HepG2 (cell line): ENCODE measurements around the gene FKBP5. TPM values are rescaled to one million over a fixed set of nuclear protein-coding genes. Genes with fewer than 3 reads are reported as not detected.

ENCODE experiments used
- EP300 ChIP-seq, 3 experiments: sonication (generic) in 1 of 3; formaldehyde crosslinking in 1 of 3; IDR thresholded peaks; 2 replicates each; pipeline versions ENCODE4 v1.5.1 to v1.6.1; 2011 to 2020; ENCODE audit warnings: low read depth in 2 of 3, low read length in 2 of 3, borderline replicate concordance in 1 of 3, improper control_type of control experiment in 1 of 3, mild to moderate bottlenecking in 1 of 3, missing genetic modification reagents in 1 of 3, moderate library complexity in 1 of 3
- FOXA3 ChIP-seq: IDR thresholded peaks from 2 replicates; pipeline ENCODE4 v1.6.1; 2016; ENCODE audit warnings: missing genetic modification reagents, missing compliant biosample characterization
- HDAC2 ChIP-seq: sonication (generic); formaldehyde crosslinking; IDR thresholded peaks from 2 replicates; pipeline ENCODE4 v1.4.0; 2020; ENCODE audit warnings: missing genetic modification reagents
- HNF4A ChIP-seq: sonication (generic); formaldehyde crosslinking; IDR thresholded peaks from 2 replicates; pipeline ENCODE4 v1.4.0; 2020; ENCODE audit warnings: missing genetic modification reagents
- HOXA5 ChIP-seq: sonication (generic); formaldehyde crosslinking; IDR thresholded peaks from 2 replicates; pipeline ENCODE4 v1.4.0; 2020; ENCODE audit warnings: missing genetic modification reagents
- KAT7 ChIP-seq: IDR thresholded peaks from 2 replicates; pipeline ENCODE4 v1.6.1; 2018; ENCODE audit warnings: borderline replicate concordance, missing compliant biosample characterization
- KLF9 ChIP-seq: IDR thresholded peaks from 2 replicates; pipeline ENCODE4 v1.6.1; 2016; ENCODE audit warnings: low read depth
- NFIC ChIP-seq: IDR thresholded peaks from 2 replicates; pipeline ENCODE4 v1.6.1; 2012; ENCODE audit warnings: mild to moderate bottlenecking, low read length, inconsistent platforms
- PRMT3 ChIP-seq: sonication (generic); formaldehyde crosslinking; IDR thresholded peaks from 2 replicates; pipeline ENCODE4 v1.8.1; 2022; ENCODE audit warnings: low read depth, mild to moderate bottlenecking, moderate library complexity, missing genetic modification reagents, borderline replicate concordance
- SRY ChIP-seq: sonication (generic); formaldehyde crosslinking; IDR thresholded peaks from 2 replicates; pipeline ENCODE4 v1.8.0; 2022; ENCODE audit warnings: mild to moderate bottlenecking, missing genetic modification reagents
- SYNCRIP ChIP-seq: fragments of 200-400 bp; formaldehyde crosslinking; IDR thresholded peaks from 2 replicates; pipeline ENCODE4 v1.6.1; 2018; ENCODE audit warnings: mild to moderate bottlenecking, low read depth, low read length; ENCODE audit not compliant: insufficient read depth
- TCF12 ChIP-seq, 2 experiments: fragments of 450-650 bp in 1 of 2; sonication (generic) in 1 of 2; formaldehyde crosslinking in 1 of 2; IDR thresholded peaks; 2 replicates each; pipeline versions ENCODE4 v1.6.1 to v1.8.0; 2017 to 2022; ENCODE audit warnings: antibody characterized with exemption in 1 of 2, mild to moderate bottlenecking in 1 of 2, missing genetic modification reagents in 1 of 2, moderate library complexity in 1 of 2
- ZFX ChIP-seq: sonication (generic); formaldehyde crosslinking; IDR thresholded peaks from 2 replicates; pipeline ENCODE4 v1.4.0; 2020; ENCODE audit warnings: mild to moderate bottlenecking, low read depth, missing genetic modification reagents, moderate library complexity
- ZNF3 ChIP-seq: IDR thresholded peaks from 2 replicates; pipeline ENCODE4 v1.7.0; 2017; ENCODE audit warnings: inconsistent platforms
- ZNF766 ChIP-seq: sonication (generic); formaldehyde crosslinking; IDR thresholded peaks from 2 replicates; pipeline ENCODE4 v1.5.0; 2020; ENCODE audit warnings: missing genetic modification reagents, borderline replicate concordance
- ZNF878 ChIP-seq: sonication (generic); formaldehyde crosslinking; IDR thresholded peaks from 2 replicates; pipeline ENCODE4 v1.8.1; 2023; ENCODE audit warnings: mild to moderate bottlenecking, missing genetic modification reagents, moderate library complexity
- ZSCAN22 ChIP-seq: sonication (generic); formaldehyde crosslinking; IDR thresholded peaks from 2 replicates; pipeline ENCODE4 v1.4.0; 2020; ENCODE audit warnings: mild to moderate bottlenecking, missing genetic modification reagents
- polyA plus RNA-seq, 8 experiments: library from polyadenylated mRNA; depleted of rRNA in 3 of 8; stranded (reverse) in 7 of 8; unstranded in 1 of 8; fragments of >200 nt; fragmentation: Illumina TruSeq in 4 of 8; extraction: Trizol in 4 of 8; gene quantifications; 2 replicates each; pipeline versions ENCODE4 v1.2.1 to v1.2.3, GENCODE V29; 2011 to 2016; ENCODE audit warnings: low read depth in 4 of 8, missing spikeins in 1 of 8, mixed read lengths in 1 of 8; ENCODE audit not compliant: insufficient read depth in 1 of 8
- total RNA-seq, 5 experiments: library from RNA; depleted of rRNA; stranded (reverse); fragments of >200 nt; fragmentation: Illumina TruSeq; extraction: Trizol; gene quantifications; 2 replicates each; pipeline ENCODE4 v1.2.3, GENCODE V29; 2016; ENCODE audit warnings: low read depth in 1 of 5
- TF ChIP-seq, protein P1 (sequence below): sonication (generic); formaldehyde crosslinking; IDR thresholded peaks from 2 replicates; pipeline ENCODE4 v1.9.0; 2022; ENCODE audit warnings: low read depth, missing genetic modification reagents
- TF ChIP-seq, protein P2 (sequence below): IDR thresholded peaks from 2 replicates; pipeline ENCODE4 v1.6.1; 2012; ENCODE audit warnings: low read depth, low read length, improper control_type of control experiment
- TF ChIP-seq, protein P3 (sequence below): sonication (generic); formaldehyde crosslinking; IDR thresholded peaks from 2 replicates; pipeline ENCODE4; 2020; ENCODE audit warnings: missing genetic modification reagents, mild to moderate bottlenecking, borderline replicate concordance
- TF ChIP-seq, protein P4 (sequence below): sonication (generic); formaldehyde crosslinking; IDR thresholded peaks from 2 replicates; pipeline ENCODE4 v1.5.1; 2020; ENCODE audit warnings: missing genetic modification reagents, mild to moderate bottlenecking, borderline replicate concordance

The FKBP5 gene
- total and polyA plus RNA-seq, 2 of the 13 experiments (the other 11 are each of a cell fraction or from before 2014, with no cell fraction given): 8.0 to 17.4 TPM

DNA sequence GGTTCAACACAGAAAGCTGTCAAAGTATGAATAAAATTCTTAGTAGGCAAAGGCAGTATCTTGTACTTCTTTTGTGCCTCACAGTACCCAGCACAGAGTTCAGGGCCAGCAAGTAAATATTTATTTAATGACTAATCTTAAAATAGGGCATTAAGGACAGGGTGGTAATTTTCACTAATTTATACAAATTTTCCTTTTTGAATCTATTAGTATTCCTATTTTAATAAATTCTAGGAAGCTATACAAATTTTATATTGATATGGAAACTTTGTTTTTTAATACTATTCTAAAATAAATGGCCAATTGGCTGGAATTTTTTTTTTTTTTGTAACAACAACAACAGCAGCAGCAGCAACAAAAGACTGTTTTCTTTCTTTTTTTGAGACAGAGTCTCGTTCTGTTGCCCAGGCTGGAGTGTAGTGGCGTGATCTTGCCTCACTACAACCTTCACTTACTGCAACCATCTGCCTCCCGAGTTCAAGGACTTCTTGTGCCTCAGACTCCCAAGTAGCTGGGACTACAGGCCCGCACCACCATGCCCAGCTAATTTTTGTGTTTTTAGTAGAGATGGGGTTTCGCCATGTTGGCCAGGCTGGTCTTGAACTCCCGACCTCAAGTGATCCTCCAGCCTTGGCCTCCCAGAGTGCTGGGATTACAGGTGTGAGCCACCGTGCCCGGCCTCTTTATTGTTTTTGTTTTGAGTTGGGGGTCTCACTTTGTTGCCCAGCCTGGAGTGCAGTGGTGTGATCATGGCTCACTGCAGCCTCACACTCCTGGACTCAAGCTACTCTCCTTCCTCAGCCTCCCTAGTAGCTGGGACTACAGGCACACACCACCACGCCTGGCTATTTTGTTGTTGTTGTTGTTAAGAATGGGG lies 85.2 kb downstream of the FKBP5 start (continued):
- TF ChIP-seq NFIC (peak; percentile 80; the same call in 1 of the 2 replicates), ZNF3 (CRISPR knock-in tag) (0 out of 2 replicates have a peak, but pooled peaks have one; percentile 20), HNF4A (peak; percentile 72), HDAC2 (peak; percentile 40; the same call in 1 of the 2 replicates), KLF9 (CRISPR knock-in tag) (no peak), SYNCRIP (no peak), SRY (peak; percentile 71; the same call in 1 of the 2 replicates), ZNF878 (CRISPR knock-in tag) (0 out of 2 replicates have a peak, but pooled peaks have one; percentile 55), FOXA3 (CRISPR knock-in tag) (peak; percentile 94), ZNF766 (CRISPR knock-in tag) (no peak), ZSCAN22 (CRISPR knock-in tag) (no peak), EP300 (IDR thresholded peaks at IDR 0.05; ENCODE audit: low read depth in 2 of 2, low read length in 2 of 2) (peak in 1 of 2 experiments; percentile 83; a peak in 2 of 4 replicates), EP300 (CRISPR knock-in tag; IDR thresholded peaks at IDR 0.05; ENCODE audit: borderline replicate concordance) (no peak), KAT7 (CRISPR knock-in tag) (0 out of 2 replicates have a peak, but pooled peaks have one; percentile 59), ZFX (peak; percentile 31; the same call in 1 of the 2 replicates), HOXA5 (CRISPR knock-in tag) (no peak), TCF12 (IDR thresholded peaks at IDR 0.05) (no peak), TCF12 (CRISPR knock-in tag; IDR thresholded peaks at IDR 0.05) (no peak), PRMT3 (no peak)
- TF ChIP-seq, protein P1, sequence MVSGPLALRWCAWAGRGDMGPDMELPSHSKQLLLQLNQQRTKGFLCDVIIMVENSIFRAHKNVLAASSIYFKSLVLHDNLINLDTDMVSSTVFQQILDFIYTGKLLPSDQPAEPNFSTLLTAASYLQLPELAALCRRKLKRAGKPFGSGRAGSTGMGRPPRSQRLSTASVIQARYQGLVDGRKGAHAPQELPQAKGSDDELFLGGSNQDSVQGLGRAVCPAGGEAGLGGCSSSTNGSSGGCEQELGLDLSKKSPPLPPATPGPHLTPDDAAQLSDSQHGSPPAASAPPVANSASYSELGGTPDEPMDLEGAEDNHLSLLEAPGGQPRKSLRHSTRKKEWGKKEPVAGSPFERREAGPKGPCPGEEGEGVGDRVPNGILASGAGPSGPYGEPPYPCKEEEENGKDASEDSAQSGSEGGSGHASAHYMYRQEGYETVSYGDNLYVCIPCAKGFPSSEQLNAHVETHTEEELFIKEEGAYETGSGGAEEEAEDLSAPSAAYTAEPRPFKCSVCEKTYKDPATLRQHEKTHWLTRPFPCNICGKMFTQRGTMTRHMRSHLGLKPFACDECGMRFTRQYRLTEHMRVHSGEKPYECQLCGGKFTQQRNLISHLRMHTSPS: 0 out of 2 replicates have a peak, but pooled peaks have one; percentile 23
- TF ChIP-seq, protein P2, sequence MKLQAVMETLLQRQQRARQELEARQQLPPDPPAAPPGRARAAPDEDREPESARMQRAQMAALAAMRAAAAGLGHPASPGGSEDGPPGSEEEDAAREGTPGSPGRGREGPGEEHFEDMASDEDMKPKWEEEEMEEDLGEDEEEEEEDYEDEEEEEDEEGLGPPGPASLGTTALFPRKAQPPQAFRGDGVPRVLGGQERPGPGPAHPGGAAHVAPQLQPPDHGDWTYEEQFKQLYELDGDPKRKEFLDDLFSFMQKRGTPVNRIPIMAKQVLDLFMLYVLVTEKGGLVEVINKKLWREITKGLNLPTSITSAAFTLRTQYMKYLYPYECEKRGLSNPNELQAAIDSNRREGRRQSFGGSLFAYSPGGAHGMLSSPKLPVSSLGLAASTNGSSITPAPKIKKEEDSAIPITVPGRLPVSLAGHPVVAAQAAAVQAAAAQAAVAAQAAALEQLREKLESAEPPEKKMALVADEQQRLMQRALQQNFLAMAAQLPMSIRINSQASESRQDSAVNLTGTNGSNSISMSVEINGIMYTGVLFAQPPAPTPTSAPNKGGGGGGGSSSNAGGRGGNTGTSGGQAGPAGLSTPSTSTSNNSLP: peak; percentile 63; the same call in 1 of the 2 replicates
- TF ChIP-seq, protein P3, sequence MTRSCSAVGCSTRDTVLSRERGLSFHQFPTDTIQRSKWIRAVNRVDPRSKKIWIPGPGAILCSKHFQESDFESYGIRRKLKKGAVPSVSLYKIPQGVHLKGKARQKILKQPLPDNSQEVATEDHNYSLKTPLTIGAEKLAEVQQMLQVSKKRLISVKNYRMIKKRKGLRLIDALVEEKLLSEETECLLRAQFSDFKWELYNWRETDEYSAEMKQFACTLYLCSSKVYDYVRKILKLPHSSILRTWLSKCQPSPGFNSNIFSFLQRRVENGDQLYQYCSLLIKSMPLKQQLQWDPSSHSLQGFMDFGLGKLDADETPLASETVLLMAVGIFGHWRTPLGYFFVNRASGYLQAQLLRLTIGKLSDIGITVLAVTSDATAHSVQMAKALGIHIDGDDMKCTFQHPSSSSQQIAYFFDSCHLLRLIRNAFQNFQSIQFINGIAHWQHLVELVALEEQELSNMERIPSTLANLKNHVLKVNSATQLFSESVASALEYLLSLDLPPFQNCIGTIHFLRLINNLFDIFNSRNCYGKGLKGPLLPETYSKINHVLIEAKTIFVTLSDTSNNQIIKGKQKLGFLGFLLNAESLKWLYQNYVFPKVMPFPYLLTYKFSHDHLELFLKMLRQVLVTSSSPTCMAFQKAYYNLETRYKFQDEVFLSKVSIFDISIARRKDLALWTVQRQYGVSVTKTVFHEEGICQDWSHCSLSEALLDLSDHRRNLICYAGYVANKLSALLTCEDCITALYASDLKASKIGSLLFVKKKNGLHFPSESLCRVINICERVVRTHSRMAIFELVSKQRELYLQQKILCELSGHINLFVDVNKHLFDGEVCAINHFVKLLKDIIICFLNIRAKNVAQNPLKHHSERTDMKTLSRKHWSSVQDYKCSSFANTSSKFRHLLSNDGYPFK (CRISPR knock-in tag): peak; percentile 64
- TF ChIP-seq, protein P4, sequence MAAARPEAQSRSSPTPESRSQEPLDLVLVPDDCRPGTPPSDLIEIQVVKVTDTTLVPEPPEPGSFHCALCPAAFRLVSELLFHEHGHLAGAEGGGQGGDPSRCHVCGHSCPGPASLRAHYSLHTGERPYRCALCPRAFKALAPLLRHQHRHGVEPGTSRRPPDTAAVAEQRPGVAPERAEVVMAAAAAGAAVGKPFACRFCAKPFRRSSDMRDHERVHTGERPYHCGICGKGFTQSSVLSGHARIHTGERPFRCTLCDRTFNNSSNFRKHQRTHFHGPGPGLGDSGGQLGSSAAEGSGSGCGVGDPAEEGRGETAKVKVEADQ (CRISPR knock-in tag): 0 out of 2 replicates have a peak, but pooled peaks have one; percentile 10
